ENCODE results near the gene SMG7. TPM values are rescaled to one million over a fixed set of nuclear protein-coding genes. Genes with fewer than 3 reads are reported as not detected.

Gene SMG7
- total RNA-seq, 1 donor from 2014 or later, result 70.2 TPM

DNA sequence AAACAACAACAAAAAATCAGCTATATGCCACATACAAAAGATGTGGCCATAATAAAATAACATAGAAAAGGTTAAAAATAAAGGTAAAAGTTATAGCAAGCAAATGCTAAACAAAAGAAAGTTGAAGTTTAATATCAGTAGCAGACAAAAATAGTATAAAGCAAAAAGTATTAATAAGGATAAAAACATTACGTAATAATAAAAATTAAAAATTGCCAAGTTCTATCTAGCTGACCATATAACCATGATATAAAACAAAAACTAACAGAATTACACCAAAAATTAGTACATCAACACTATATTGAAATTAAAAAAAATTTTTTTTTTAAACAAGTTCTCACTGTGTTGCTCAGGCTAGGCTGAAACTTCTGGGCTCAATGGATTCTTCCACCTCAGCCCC lies 15.5 kb upstream of the SMG7 start:
- peaks cover 1% of the 10 kb centered on the region for H3K27me3 Mint-ChIP-seq (ENCODE audit: unreplicated experiment)
- no peak overlapping the region for H3K4me3 Mint-ChIP-seq (ENCODE audit: unreplicated experiment)
- no peaks in the 10 kb centered on the region for H3K36me3 Mint-ChIP-seq (ENCODE audit: low read depth, unreplicated experiment)
- H3K4me1 Mint-ChIP-seq (ENCODE audit: unreplicated experiment), result peaks cover 8% of the 10 kb centered on the region
- TF ChIP-seq, protein P1, sequence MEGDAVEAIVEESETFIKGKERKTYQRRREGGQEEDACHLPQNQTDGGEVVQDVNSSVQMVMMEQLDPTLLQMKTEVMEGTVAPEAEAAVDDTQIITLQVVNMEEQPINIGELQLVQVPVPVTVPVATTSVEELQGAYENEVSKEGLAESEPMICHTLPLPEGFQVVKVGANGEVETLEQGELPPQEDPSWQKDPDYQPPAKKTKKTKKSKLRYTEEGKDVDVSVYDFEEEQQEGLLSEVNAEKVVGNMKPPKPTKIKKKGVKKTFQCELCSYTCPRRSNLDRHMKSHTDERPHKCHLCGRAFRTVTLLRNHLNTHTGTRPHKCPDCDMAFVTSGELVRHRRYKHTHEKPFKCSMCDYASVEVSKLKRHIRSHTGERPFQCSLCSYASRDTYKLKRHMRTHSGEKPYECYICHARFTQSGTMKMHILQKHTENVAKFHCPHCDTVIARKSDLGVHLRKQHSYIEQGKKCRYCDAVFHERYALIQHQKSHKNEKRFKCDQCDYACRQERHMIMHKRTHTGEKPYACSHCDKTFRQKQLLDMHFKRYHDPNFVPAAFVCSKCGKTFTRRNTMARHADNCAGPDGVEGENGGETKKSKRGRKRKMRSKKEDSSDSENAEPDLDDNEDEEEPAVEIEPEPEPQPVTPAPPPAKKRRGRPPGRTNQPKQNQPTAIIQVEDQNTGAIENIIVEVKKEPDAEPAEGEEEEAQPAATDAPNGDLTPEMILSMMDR (IDR thresholded peaks at IDR 0.05; ENCODE audit: unreplicated experiment), result no peak
- H3K9me3 Mint-ChIP-seq (ENCODE audit: unreplicated experiment), result no peaks in the 10 kb centered on the region
- H3K27ac Mint-ChIP-seq (ENCODE audit: unreplicated experiment), result no peak overlapping the region
- DNase-seq (ENCODE audit: low spot score), result no peak

DNA sequence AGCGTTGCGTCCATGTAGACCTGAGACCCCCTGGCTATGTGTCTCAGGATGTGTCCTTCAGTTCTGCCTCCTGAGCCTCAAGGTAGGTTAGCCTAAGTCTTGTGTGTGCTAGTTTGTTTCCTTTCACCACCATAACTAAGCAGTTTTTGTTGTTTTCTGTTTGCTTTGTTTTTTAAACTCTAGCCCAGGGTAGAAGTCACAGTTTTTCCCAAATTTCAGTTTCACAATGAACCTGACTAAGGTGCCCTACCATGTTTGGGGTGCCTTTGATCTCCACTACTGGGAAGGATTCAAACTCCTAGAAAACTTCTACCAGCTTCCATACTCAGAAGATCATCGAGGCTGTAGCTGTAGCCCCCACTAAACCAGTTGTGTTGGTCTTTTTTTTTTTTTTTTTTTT lies 14.8 kb upstream of the SMG7 start:
- no peaks in the 10 kb centered on the region for H3K9me3 Mint-ChIP-seq (ENCODE audit: unreplicated experiment)
- H3K27ac Mint-ChIP-seq (ENCODE audit: unreplicated experiment), result no peak overlapping the region
- TF ChIP-seq, protein P1 (IDR thresholded peaks at IDR 0.05; ENCODE audit: unreplicated experiment), result no peak
- peaks cover 10% of the 10 kb centered on the region for H3K4me1 Mint-ChIP-seq (ENCODE audit: unreplicated experiment)
- peaks cover 1% of the 10 kb centered on the region for H3K27me3 Mint-ChIP-seq (ENCODE audit: unreplicated experiment)
- H3K4me3 Mint-ChIP-seq (ENCODE audit: unreplicated experiment), result no peak overlapping the region
- no peak for DNase-seq (ENCODE audit: low spot score)
- H3K36me3 Mint-ChIP-seq (ENCODE audit: low read depth, unreplicated experiment), result no peaks in the 10 kb centered on the region

DNA sequence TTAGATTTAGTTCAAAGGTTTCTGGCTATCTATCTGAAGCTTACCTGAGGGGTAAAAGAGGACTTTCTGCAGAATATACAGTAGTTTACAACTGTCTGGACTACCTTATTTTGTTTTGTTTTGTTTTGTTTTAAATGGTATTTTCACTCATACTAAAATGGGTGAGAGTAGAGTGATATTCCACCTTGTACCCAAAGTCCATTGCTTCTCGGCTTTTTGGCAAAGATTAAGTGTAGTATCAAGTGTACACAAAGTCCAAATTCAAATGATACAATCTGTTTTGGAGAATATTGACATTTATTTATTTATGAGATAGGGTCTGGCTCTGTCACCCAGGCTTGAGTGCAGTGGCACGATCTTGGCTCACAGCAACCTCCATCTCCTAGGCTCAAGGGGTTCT lies 11.7 kb upstream of the SMG7 start:
- Mint-ChIP-seq H3K4me1 (ENCODE audit: unreplicated experiment) (peaks cover 10% of the 10 kb centered on the region), H3K36me3 (ENCODE audit: low read depth, unreplicated experiment) (peaks cover 3% of the 10 kb centered on the region), H3K4me3 (ENCODE audit: unreplicated experiment) (no peak overlapping the region), H3K27me3 (ENCODE audit: unreplicated experiment) (peaks cover 1% of the 10 kb centered on the region), H3K27ac (ENCODE audit: unreplicated experiment) (no peak overlapping the region), H3K9me3 (ENCODE audit: unreplicated experiment) (no peaks in the 10 kb centered on the region)
- TF ChIP-seq, protein P1 (IDR thresholded peaks at IDR 0.05; ENCODE audit: unreplicated experiment), result no peak
- DNase-seq (ENCODE audit: low spot score), result no peak

DNA sequence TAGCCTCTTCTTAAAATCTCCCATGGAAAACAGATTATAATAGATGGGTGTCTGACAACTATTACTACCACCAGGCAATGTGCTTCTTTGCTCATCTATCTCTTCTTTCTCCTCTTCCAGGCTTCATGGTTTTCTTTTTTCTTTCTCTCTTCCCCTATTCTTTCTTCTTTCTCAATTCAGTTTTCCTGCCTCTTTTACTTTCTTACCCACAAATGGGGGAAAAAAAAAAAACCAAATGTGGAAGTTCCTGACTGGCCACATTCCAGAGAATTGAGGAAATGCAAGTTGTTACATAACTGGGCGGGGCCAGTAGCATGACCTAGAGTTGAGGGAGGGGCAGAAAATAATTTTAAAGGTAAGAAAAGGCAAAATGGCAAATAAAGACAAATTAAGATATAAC lies 10.9 kb upstream of the SMG7 start:
- H3K4me3 Mint-ChIP-seq (ENCODE audit: unreplicated experiment), result no peak overlapping the region
- H3K36me3 Mint-ChIP-seq (ENCODE audit: low read depth, unreplicated experiment), result peaks cover 3% of the 10 kb centered on the region
- peaks cover 10% of the 10 kb centered on the region for H3K4me1 Mint-ChIP-seq (ENCODE audit: unreplicated experiment)
- peaks cover 1% of the 10 kb centered on the region for H3K27me3 Mint-ChIP-seq (ENCODE audit: unreplicated experiment)
- peak overlapping the region; percentile 53 for H3K27ac Mint-ChIP-seq (ENCODE audit: unreplicated experiment)
- TF ChIP-seq, protein P1 (IDR thresholded peaks at IDR 0.05; ENCODE audit: unreplicated experiment), result no peak
- DNase-seq (ENCODE audit: low spot score), result no peak
- no peaks in the 10 kb centered on the region for H3K9me3 Mint-ChIP-seq (ENCODE audit: unreplicated experiment)

DNA sequence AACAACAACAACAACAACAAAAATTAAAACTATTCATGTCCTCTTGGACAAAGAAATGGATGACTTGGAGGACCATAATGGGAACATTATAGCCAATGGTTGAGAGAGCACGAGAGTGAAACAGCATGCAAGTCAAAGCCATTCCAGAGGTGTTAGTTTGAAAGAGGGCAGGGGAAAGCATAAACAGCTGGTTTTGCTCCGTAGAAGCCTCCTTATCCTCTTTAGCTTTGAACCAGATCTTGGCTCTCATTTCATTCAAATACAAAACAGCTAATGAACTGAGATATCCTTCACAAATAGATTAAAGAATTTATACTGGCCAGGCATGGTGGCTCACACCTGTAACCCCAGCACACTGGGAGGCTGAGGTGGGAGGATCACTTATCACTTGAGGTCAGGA lies 8.7 kb upstream of the SMG7 start:
- no peak overlapping the region for H3K27ac Mint-ChIP-seq (ENCODE audit: unreplicated experiment)
- peaks cover 3% of the 10 kb centered on the region for H3K36me3 Mint-ChIP-seq (ENCODE audit: low read depth, unreplicated experiment)
- no peak overlapping the region for H3K4me3 Mint-ChIP-seq (ENCODE audit: unreplicated experiment)
- peaks cover 1% of the 10 kb centered on the region for H3K27me3 Mint-ChIP-seq (ENCODE audit: unreplicated experiment)
- TF ChIP-seq, protein P1 (IDR thresholded peaks at IDR 0.05; ENCODE audit: unreplicated experiment), result no peak
- no peak for DNase-seq (ENCODE audit: low spot score)
- H3K4me1 Mint-ChIP-seq (ENCODE audit: unreplicated experiment), result peaks cover 12% of the 10 kb centered on the region
- H3K9me3 Mint-ChIP-seq (ENCODE audit: unreplicated experiment), result no peaks in the 10 kb centered on the region
